HG03045 (cell line): ENCODE results near the gene CCDC70.
"Not testable (repeated sequence)": the region's sequence is repeated elsewhere in the genome, so short reads cannot be mapped to it uniquely, and the experiment has no call there.

Experiments used
- ATAC-seq: cut with Tn5 transposase; IDR thresholded peaks from one replicate; pipeline ENCODE4 v1.9.1; 2021; ENCODE audit warnings: mild to moderate bottlenecking, moderate library complexity; ENCODE audit not compliant: unreplicated experiment

The CCDC70 gene

DNA sequence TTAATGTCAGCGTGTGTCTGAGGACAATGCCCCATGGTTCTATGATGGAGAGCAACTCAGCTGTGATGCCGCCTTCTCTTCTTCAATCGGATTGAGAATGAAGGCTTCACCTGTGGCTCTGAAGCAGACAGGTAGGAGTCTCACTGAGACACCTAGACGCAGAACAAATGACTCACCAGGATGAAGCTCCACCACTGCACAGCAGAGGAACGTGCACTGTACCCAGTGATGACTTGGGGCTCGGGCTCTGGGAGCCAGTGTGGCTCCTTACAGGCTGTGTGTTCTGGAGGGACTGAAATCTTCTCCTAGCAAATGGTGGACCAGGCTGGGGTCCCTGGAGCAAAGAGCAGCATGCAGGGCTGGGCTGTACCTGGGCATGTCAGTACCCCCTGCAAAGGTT, 44.0 kb downstream of the CCDC70 start:
- no peak for ATAC-seq

DNA sequence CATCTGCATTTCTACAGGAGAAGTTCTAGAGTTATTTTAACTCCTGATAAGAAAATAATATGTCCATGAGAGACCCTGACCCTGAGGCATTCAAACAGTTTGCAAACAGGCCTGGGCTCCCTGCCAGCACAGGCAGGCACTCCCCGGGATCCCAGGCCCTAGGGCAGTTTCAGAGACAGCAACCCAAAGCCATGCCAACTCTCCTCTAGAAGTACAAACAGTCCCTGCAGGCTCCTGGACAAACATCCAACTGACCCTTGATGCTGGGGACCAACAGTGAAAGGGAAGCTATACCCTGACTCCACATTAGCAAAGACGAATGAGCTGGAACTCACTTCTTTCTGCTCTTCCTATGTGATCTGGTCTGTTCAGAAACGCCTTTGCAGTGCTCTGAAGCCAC, 44.8 kb downstream of the CCDC70 start:
- no peak for ATAC-seq

- no peak for ATAC-seq
Observed at GRCh38 chr13:51907040-51907732, 45.4 kb downstream of the CCDC70 start.

DNA sequence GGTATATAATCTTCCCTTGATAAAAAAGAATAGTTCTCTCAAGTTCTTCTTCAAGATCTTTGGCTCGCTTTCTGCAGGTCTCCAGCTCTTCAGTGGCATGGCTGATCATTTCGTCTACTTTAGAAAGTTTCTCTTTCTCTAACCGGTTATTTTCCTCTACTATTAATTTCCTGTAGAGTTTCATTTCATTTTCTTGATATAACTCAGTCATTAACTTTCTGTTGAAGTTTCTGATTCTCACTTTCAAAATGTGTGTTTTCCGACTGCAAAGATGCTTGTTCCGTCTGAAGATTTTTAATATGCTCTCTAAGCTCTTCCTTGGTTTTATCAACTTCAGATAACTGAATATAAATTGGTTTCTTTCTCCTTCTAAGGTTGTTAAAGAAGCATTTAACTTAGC, 47.5 kb downstream of the CCDC70 start:
- ATAC-seq, result not testable (repeated sequence)

DNA sequence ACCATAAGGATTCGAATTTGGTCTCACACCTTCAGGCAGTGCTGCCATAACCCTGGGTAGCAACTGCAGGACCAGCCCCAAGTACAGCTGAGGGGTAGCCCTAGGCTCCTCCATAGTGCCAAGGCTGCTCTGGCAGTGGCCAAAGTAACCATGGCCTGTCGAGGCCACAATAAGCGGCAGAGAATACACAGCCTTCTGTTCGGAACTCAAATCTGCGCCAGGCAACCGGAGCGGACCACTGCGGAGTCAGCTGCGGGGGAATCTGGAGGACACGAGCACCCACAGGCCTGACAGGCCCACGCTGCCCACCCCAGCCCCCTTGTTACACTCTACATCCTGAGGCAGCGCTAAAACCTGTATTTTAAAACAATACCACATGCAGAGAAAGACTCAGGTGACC, 48.7 kb downstream of the CCDC70 start:
- no peak for ATAC-seq

DNA sequence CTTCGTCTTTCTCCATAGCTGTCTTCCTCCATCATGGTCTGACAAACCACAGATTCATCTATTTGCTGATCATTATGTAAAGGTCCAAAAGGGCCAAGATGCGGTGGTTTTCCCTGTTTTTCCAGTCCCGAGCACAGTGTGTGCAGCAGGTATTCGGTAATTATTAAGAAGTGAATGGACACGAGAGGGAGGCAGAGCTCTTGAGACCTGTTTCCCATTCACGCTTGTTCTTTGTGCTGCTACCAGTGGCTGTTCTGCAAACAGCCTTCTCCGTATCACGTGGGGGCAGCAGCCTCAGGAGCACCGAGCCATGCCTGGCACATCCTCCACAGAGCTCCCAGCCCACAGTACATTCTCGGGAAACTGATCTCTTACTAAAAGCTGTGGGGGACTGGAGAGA, 50.3 kb downstream of the CCDC70 start:
- ATAC-seq, result no peak

DNA sequence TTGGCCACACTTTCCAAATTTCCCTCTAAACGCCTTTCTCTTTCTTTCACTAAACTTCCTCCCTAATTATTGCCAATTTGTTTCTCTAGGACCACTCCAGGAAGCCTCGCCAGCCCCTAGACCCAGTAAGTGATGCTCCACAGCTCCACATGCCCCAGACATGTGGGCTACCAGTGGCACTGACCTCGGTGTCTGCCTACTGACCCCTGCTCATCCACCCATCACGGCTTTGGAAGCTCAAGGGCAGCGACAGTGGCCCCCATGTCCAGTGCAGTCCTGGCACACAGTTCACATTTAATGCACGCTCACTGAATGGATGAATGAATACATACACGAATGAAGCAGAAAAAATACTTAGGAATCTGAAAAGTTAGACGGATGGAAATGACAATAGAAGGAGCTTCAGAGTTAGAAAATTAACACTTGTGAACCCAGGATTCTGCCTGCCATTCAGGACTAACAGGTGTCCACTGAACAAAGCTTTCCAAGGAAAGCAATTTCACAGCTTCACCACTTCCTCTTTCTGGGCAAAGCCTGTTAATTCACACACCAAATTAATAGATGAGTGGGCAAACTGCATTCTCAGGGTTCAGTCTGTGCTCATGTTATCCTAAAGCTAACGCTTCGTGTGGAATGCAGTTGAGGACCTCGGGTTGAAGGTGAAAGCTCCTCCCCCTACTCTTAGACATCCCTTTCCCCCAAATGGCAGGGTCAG, 50.9 kb downstream of the CCDC70 start:
- no peak for ATAC-seq

DNA sequence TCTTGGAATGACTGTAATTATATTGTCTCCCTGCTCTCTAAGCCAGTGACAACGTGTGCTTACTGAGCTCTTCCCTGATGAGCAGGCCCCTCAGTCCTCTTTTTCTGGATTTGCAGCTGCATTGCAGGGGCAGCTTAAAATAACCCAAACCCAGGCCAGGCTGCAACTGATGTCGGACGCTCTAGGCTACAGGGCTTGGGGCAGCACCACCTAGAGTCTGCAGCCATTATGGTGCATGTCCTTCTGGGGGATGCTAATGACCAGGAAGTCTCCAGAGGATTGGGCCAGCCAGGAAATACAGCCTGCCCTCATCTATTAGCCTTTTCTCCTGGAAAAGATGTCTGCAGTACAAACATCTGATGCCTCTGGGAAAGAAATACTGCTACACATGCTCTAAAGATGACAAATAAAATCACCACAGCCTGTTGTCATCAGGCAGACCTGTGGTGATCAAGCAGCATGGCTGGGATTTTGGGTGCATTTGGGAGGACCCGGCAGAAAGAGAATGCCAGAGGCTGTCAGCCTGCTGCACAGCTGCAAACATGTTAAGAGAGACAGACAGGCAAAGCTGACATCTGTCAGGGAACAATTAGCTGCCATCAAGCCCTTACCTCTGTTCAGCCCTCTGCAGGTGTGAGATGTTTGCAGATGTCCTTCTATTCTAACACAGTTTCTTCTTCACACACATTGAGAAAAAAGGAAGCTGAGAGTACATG, 51.8 kb downstream of the CCDC70 start:
- ATAC-seq, result no peak

GRCh38 chr13:51914137-51914493, 52.3 kb downstream of the CCDC70 start:
- no peak for ATAC-seq
